ENCODE measurements around the gene HMGCR.
"Not testable (repeated sequence)": the region's sequence is repeated elsewhere in the genome, so short reads cannot be mapped to it uniquely, and the experiment has no call there.

The HMGCR gene

DNA sequence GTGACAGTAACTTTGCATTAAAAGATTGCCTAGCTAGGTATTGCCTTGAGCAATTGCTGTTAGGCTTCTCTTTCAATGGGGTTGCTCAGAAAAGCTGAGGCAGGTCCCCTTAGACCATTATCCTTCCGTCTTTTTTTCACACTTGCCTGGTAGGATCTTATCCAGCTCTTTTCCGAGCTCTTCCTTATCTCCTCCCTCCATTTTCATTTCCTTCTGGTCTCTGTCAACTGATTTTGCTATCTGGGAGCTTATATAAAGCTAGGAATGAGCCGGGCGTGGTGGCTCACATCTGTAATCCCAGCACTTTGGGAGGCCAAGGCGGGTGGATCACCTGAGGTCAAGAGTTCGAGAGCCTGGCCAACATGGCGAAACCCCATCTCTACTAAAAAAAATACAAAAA lies 6.6 kb upstream of the HMGCR start:
- FAIRE-seq = no peak
- no peak for DNase-seq (ENCODE audit: insufficient read length)
- TF ChIP-seq TAF1 (IDR thresholded peaks at IDR 0.05; ENCODE audit: borderline replicate concordance, low read depth, low read length) = no peak

- TF ChIP-seq POLR2A (IDR thresholded peaks at IDR 0.05; ENCODE audit: low read depth, low read length) = no peak
- no peak for TF ChIP-seq TAF1 (IDR thresholded peaks at IDR 0.05; ENCODE audit: borderline replicate concordance, low read depth, low read length)
- no peak for TF ChIP-seq POLR2AphosphoS5 (IDR thresholded peaks at IDR 0.05; ENCODE audit: low read depth, low read length)
- FAIRE-seq (no peak), DNase-seq (ENCODE audit: insufficient read length) (no peak)
Observed at GRCh38 chr5:75331095-75332090, 5.6 kb upstream of the HMGCR start.

GRCh38 chr5:75333759-75334158 lies 3.3 kb upstream of the HMGCR start:
- not testable (repeated sequence) for DNase-seq (ENCODE audit: insufficient read length); FAIRE-seq

DNA sequence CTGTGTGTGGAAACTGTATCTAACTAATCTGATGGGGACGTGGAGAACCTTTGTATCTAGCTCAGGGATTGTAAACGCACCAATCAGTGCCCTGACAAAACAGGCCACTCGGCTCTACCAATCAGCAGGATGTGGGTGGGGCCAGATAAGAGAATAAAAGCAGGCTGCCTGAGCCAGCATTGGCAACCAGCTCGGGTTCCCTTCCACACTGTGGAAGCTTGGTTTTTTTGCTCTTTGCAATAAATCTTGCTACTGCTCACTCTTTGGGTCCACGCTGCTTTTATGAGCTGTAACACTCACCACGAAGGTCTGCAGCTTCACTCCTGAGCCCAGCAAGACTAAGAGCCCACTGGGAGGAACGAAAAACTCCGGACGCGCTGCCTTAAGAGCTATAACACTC lies 2.6 kb upstream of the HMGCR start:
- not testable (repeated sequence) for DNase-seq (ENCODE audit: insufficient read length); FAIRE-seq

DNA sequence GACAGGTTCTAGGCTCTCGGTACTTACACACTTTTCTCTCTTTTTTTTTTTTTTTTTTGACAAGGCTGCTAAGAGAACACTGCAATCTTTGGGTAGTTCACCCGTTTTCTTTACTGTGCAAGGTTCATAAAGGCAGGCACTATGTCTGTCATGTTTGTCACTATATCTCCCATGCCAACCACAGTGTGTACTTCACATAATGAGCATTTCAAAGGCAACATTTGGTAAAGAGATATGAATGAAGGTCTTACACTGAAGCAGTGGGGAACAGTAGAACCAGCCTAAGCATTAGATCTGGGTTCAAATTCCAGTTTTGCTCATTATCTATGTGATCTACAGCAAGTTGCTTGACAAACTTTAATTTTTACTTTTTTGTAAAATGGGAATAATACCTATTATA lies 1.5 kb upstream of the HMGCR start:
- FAIRE-seq = no peak
- no peak for DNase-seq (ENCODE audit: insufficient read length)
- TF ChIP-seq POLR2AphosphoS5 (IDR thresholded peaks at IDR 0.05; ENCODE audit: low read depth, low read length) (no peak), TAF1 (IDR thresholded peaks at IDR 0.05; ENCODE audit: borderline replicate concordance, low read depth, low read length) (no peak), POLR2A (IDR thresholded peaks at IDR 0.05; ENCODE audit: low read depth, low read length) (no peak)

DNA sequence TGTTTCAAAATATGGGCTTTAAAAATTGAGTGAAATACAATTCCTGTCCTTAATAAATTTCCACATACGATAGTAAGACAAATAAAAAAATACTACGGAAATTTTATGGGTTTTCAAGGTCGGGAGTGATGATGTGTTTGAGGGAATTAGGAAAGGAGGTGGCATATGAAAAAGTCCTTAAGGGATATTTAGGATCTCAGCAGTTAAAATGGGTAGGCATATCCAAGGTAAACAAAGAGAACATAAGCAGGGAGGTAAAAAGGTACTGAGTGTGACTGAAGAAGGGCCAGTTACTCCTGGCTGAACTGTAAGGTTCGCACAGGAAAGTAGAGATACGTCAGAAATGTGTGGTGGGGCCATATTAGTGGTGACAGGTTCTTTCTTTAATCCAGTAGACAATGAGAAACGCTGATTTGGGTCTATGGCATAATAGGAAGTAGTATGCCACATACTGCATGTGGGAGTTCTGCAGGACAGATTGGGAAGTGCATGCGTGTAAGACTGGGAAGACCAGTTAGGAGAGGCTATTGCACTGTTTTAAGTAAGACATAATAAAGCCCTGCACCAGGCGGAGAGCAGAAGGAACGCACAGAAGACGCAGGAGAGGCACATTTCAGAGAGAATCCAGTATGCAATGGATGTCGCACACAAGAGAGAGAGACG lies 937 bp upstream of the HMGCR start:
- DNase-seq (ENCODE audit: insufficient read length) (no peak), FAIRE-seq (peak; percentile 33)
- no peak for TF ChIP-seq TAF1 (IDR thresholded peaks at IDR 0.05; ENCODE audit: borderline replicate concordance, low read depth, low read length)
- no peak for TF ChIP-seq POLR2A (IDR thresholded peaks at IDR 0.05; ENCODE audit: low read depth, low read length)
- TF ChIP-seq POLR2AphosphoS5 (IDR thresholded peaks at IDR 0.05; ENCODE audit: low read depth, low read length) = no peak

DNA sequence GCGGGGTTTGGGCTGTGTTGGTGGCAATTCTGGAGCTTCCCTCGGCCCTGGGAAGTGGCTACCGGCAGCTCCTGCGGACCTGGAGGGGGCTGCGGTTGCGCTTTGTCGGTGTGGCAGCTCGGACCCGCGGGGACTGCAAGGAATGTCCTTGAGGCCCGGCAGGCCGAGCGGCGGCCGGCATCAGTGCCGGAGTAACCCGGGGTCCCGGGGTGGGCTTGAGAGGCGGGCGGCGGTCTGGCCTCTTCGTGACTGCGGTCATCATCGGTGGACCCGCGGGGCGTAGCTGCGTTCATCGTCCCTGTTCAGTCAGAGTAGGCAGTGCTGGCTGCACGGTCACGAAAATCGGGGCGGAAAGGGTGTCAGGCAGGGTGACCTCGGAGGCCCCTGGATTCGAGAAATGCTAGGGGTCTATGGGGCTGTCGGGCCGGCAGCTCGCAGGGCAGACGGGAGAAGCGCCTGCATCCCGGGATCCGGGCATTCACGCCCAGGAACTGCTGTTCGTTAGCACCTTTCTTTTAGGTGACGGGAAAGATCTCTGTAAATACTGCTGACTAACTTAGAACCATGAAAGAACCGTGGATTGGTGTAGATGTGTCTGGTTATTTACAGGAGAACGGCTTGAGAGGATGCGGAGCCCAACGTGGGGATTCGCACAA lies 474 bp downstream of the HMGCR start:
- FAIRE-seq = no peak
- peak; percentile 12 for DNase-seq (ENCODE audit: insufficient read length)
- TF ChIP-seq POLR2AphosphoS5 (IDR thresholded peaks at IDR 0.05; ENCODE audit: low read depth, low read length) (no peak; the same call in 1 of the 2 replicates), TAF1 (IDR thresholded peaks at IDR 0.05; ENCODE audit: borderline replicate concordance, low read depth, low read length) (no peak), POLR2A (IDR thresholded peaks at IDR 0.05; ENCODE audit: low read depth, low read length) (no peak)

- TF ChIP-seq TAF1 (IDR thresholded peaks at IDR 0.05; ENCODE audit: borderline replicate concordance, low read depth, low read length) (no peak), POLR2A (IDR thresholded peaks at IDR 0.05; ENCODE audit: low read depth, low read length) (no peak)
- FAIRE-seq (no peak), DNase-seq (ENCODE audit: insufficient read length) (no peak)
Observed at GRCh38 chr5:75338408-75338807, 1.4 kb downstream of the HMGCR start.

DNA sequence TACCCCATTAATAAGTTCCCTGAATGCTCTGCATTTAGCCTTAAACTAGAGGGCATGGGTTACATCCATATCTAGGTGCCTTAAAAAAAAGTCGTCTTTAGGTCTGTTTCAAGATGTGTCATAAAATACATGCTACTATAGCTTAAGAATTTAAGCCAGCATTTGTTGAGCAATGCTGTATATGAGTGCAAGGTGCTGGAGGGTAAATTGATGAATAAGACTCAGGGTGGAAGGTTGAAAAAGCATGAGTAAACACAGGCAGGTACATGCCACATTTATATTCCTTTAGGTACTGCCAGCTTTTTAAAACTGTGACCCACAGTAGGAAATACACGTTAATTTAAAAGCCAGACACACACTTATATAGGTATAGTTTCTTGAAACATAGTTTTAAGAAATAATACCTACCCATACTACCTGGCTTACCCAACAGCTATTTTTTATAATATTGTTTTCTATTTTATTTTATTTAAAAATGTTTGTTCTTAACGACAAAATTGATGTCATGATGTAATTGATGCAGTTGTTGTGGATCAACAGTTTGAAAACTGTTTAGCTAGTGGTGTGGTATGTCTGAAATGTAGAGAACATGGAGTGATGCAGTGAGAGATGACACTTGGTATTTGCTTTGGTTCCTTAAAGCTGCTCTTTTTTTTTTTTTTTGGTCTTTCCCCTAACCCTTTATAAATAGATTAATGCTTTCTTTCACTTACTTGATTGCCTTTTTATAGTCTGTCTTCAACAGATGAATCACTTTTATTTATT lies 3.9 kb downstream of the HMGCR start:
- FAIRE-seq = no peak
- no peak for DNase-seq (ENCODE audit: insufficient read length)
- TF ChIP-seq POLR2A (IDR thresholded peaks at IDR 0.05; ENCODE audit: low read depth, low read length) (no peak), TAF1 (IDR thresholded peaks at IDR 0.05; ENCODE audit: borderline replicate concordance, low read depth, low read length) (no peak), POLR2AphosphoS5 (IDR thresholded peaks at IDR 0.05; ENCODE audit: low read depth, low read length) (no peak)

DNA sequence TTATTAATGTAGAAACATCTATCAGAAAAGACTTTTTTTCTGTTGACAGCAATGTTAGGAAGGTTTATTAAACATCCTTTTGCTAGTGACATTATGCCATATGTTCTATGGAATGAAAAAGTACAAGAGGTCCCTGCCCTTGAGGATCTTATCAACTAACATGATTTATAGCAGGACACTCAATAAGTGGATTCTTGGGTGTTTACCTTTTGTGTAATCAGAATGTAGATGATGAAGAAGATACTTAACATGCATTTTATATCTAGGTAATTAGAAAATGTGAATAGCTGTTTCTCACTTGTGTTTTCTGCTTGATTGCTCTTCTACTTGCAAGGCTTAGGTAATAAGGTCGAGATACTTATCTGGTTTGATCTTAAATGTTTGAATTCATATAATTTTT lies 4.9 kb downstream of the HMGCR start:
- FAIRE-seq (no peak), DNase-seq (ENCODE audit: insufficient read length) (no peak)
- no peak for TF ChIP-seq POLR2AphosphoS5 (IDR thresholded peaks at IDR 0.05; ENCODE audit: low read depth, low read length)
- TF ChIP-seq POLR2A (IDR thresholded peaks at IDR 0.05; ENCODE audit: low read depth, low read length) = no peak
- TF ChIP-seq TAF1 (IDR thresholded peaks at IDR 0.05; ENCODE audit: borderline replicate concordance, low read depth, low read length) = no peak

GRCh38 chr5:75342836-75343235 lies 5.8 kb downstream of the HMGCR start:
- DNase-seq (ENCODE audit: insufficient read length) = no peak
- FAIRE-seq = no peak
- TF ChIP-seq POLR2AphosphoS5 (IDR thresholded peaks at IDR 0.05; ENCODE audit: low read depth, low read length) (no peak), TAF1 (IDR thresholded peaks at IDR 0.05; ENCODE audit: borderline replicate concordance, low read depth, low read length) (no peak), POLR2A (IDR thresholded peaks at IDR 0.05; ENCODE audit: low read depth, low read length) (no peak)
